HepG2 (cell line): ENCODE results near the gene HHLA2. TPM values are rescaled to one million over a fixed set of nuclear protein-coding genes. Genes with fewer than 3 reads are reported as not detected.
"Not testable (repeated sequence)": the region's sequence is repeated elsewhere in the genome, so short reads cannot be mapped to it uniquely, and the experiment has no call there.

Experiments used
- ATAC-seq: fragments of 200-7000 bp; cut with Tn5 transposase; 3 replicates; pipeline ENCODE4 v1.9.1; 2020; ENCODE audit warnings: mild to moderate bottlenecking, moderate library complexity
- BruUV-seq: library from RNA; stranded (reverse); fragments of 400-500 nt; replicated peaks from 2 replicates; lab custom pipeline; 2021; lab: Mats Ljungman, UMichigan
- CTCF ChIA-PET: fragments of 300-600 bp; formaldehyde crosslinking; extraction: SDS; loops from one replicate; lab custom pipeline; 2021; ENCODE audit warnings: low total read pairs, inconsistent platforms, low intra/inter-chr PET ratio; lab: Yijun Ruan, JAX
- POLR2A ChIA-PET: fragments of 350-600 bp; sonication (Branson Sonifier 250); formaldehyde crosslinking; loops from one replicate; lab custom pipeline; 2020; ENCODE audit warnings: antibody characterized with exemption, inconsistent platforms; lab: Yijun Ruan, JAX
- DNase-seq: peaks from one replicate; pipeline ENCODE4 v3.0.0-alpha.2; 2015; ENCODE audit warnings: low spot score
- FAIRE-seq: peaks from 3 replicates; lab custom pipeline; 2011; peaks lifted over from hg19 to GRCh38; lab: Jason Lieb, UNC
- H2AFZ ChIP-seq: one replicate; pipeline ENCODE4 v1.6.1; 2011; ENCODE audit warnings: low read length, inconsistent platforms
- H3K27ac ChIP-seq: fragments of 300-600 bp; 3 replicates; pipeline ENCODE4 v1.8.0; 2011; ENCODE audit warnings: mixed run types, mild to moderate bottlenecking, mixed read lengths, low read length, inconsistent platforms; ENCODE audit not compliant: insufficient read depth; ENCODE audit errors: extremely low read length
- H3K27me3 ChIP-seq, 2 experiments: fragments of 200-600 bp in 1 of 2; 2 replicates in 1 of 2; 3 replicates in 1 of 2; pipeline versions ENCODE4 v1.6.0 to v1.8.0; 2011; ENCODE audit warnings: low read length in 2 of 2, mild to moderate bottlenecking in 2 of 2, moderate library complexity in 2 of 2, inconsistent platforms in 1 of 2; ENCODE audit not compliant: insufficient read depth in 2 of 2, control insufficient read depth in 1 of 2
- H3K36me3 ChIP-seq, 2 experiments: fragments of 200-600 bp in 1 of 2; replicated peaks in 1 of 2; 2 replicates in 1 of 2; 3 replicates in 1 of 2; pipeline versions ENCODE4 v1.5.1 to v1.8.0; 2011; ENCODE audit warnings: low read length in 2 of 2, inconsistent platforms in 1 of 2; ENCODE audit not compliant: insufficient read depth in 2 of 2, control insufficient read depth in 1 of 2
- H3K4me1 ChIP-seq: 2 replicates; pipeline ENCODE4 v1.5.1; 2012; ENCODE audit warnings: low read length, inconsistent platforms; ENCODE audit not compliant: insufficient read depth
- H3K4me2 ChIP-seq: 2 replicates; pipeline ENCODE4 v1.6.0; 2011; ENCODE audit warnings: low read depth, low read length, inconsistent platforms
- H3K4me3 ChIP-seq, 3 experiments: fragments of 200-600 bp in 1 of 3; sonication (generic), shearing (Covaris generic) in 1 of 3; replicated peaks in 1 of 3; 2 replicates each; pipeline ENCODE4 v1.5.1; 2011 to 2016; ENCODE audit warnings: low read length in 3 of 3, inconsistent platforms in 2 of 3, low read depth in 2 of 3, mild to moderate bottlenecking in 2 of 3, control low read depth in 1 of 3, mixed read lengths in 1 of 3; ENCODE audit not compliant: insufficient read depth in 1 of 3
- H3K79me2 ChIP-seq: one replicate; pipeline ENCODE4 v1.6.1; 2011; ENCODE audit warnings: low read length, inconsistent platforms; ENCODE audit not compliant: insufficient read depth
- H3K9ac ChIP-seq: 2 replicates; pipeline ENCODE4 v1.6.0; 2011; ENCODE audit warnings: mild to moderate bottlenecking, low read depth, low read length, inconsistent platforms; ENCODE audit not compliant: insufficient read depth
- H3K9me3 ChIP-seq: 2 replicates; pipeline ENCODE4 v1.5.1; 2012; ENCODE audit warnings: mild to moderate bottlenecking, low read length
- H4K20me1 ChIP-seq: 2 replicates; pipeline ENCODE4 v1.6.0; 2011; ENCODE audit warnings: inconsistent platforms, mild to moderate bottlenecking, low read length, moderate library complexity; ENCODE audit not compliant: insufficient read depth
- AHDC1 ChIP-seq: sonication (generic); formaldehyde crosslinking; IDR thresholded peaks from 2 replicates; pipeline ENCODE4 v1.5.1; 2020; ENCODE audit warnings: mild to moderate bottlenecking, missing genetic modification reagents, borderline replicate concordance
- HNRNPK ChIP-seq: fragments of 200-400 bp; formaldehyde crosslinking; IDR thresholded peaks from 2 replicates; pipeline ENCODE4 v1.6.1; 2018; ENCODE audit warnings: low read length, low read depth, moderate library complexity, mild to moderate bottlenecking; ENCODE audit not compliant: poor library complexity, severe bottlenecking
- IRF1 ChIP-seq: sonication (generic); formaldehyde crosslinking; IDR thresholded peaks from 2 replicates; pipeline ENCODE4 v1.4.0; 2020; ENCODE audit warnings: low read depth, mild to moderate bottlenecking, missing genetic modification reagents
- SRF ChIP-seq: IDR thresholded peaks from 2 replicates; pipeline ENCODE4 v1.6.1; 2011; ENCODE audit warnings: mild to moderate bottlenecking, low read depth, low read length, moderate library complexity
- ZNF335 ChIP-seq: sonication (generic); formaldehyde crosslinking; IDR thresholded peaks from 2 replicates; pipeline ENCODE4 v1.4.0; 2020; ENCODE audit warnings: missing genetic modification reagents
- ZNF704 ChIP-seq: sonication (generic); formaldehyde crosslinking; IDR thresholded peaks from 2 replicates; pipeline ENCODE4 v1.8.1; 2023; ENCODE audit warnings: mild to moderate bottlenecking, inconsistent platforms, moderate library complexity, missing genetic modification reagents, borderline replicate concordance
- ZNF781 ChIP-seq: sonication (generic); formaldehyde crosslinking; IDR thresholded peaks from 2 replicates; pipeline ENCODE4 v1.5.1; 2020; ENCODE audit warnings: borderline replicate concordance, mild to moderate bottlenecking, missing genetic modification reagents; ENCODE audit errors: not compliant biosample characterization
- WGBS: methylation state at CpG from one replicate; pipeline ENCODE4 v1.1.6; 2017; ENCODE audit warnings: low lambda C conversion rate; 5-methylcytosine and 5-hydroxymethylcytosine counted together
- in situ Hi-C: cut with HindIII; loops from 2 replicates; pipeline ENCODE4 v1.10.0; 2017; ENCODE audit warnings: low pct_unique_long_range_greater_than_20kb; ENCODE audit not compliant: extremely low pct_ligation_motif_present
- intact Hi-C: fragments of 100-400 bp; cut with micrococcal nuclease; formaldehyde crosslinking; loops from one replicate; pipeline ENCODE4 v1.10.0; 2022; ENCODE audit not compliant: unreplicated experiment
- polyA plus RNA-seq, 8 experiments: library from polyadenylated mRNA; depleted of rRNA in 3 of 8; stranded (reverse) in 7 of 8; unstranded in 1 of 8; fragments of >200 nt; fragmentation: Illumina TruSeq in 4 of 8; extraction: Trizol in 4 of 8; gene quantifications; 2 replicates each; pipeline versions ENCODE4 v1.2.1 to v1.2.3, GENCODE V29; 2011 to 2016; ENCODE audit warnings: low read depth in 4 of 8, missing spikeins in 1 of 8, mixed read lengths in 1 of 8; ENCODE audit not compliant: insufficient read depth in 1 of 8
- total RNA-seq, 5 experiments: library from RNA; depleted of rRNA; stranded (reverse); fragments of >200 nt; fragmentation: Illumina TruSeq; extraction: Trizol; gene quantifications; 2 replicates each; pipeline ENCODE4 v1.2.3, GENCODE V29; 2016; ENCODE audit warnings: low read depth in 1 of 5

Gene HHLA2
- total and polyA plus RNA-seq, 2 of the 13 experiments (the other 11 are each of a cell fraction or from before 2014, with no cell fraction given) = not detected

- Histone ChIP-seq H4K20me1 (no peaks in the 10 kb centered on the region), H3K4me1 (no peaks in the 10 kb centered on the region), H3K27ac (no peak overlapping the region), H3K4me3 (no peak overlapping the region), H3K9me3 (no peaks in the 10 kb centered on the region), H3K27me3 (no peaks in the 10 kb centered on the region), H3K4me2 (no peak overlapping the region), H3K79me2 (no peaks in the 10 kb centered on the region), H3K36me3 (no peaks in the 10 kb centered on the region), H3K9ac (no peak overlapping the region), H2AFZ (no peak overlapping the region)
- intact Hi-C loops (no loop called here), in situ Hi-C loops (no loop called here)
- no peak for DNase-seq
- no TSS peak for BruUV-seq
- 71% methylated on average over 4 of the region's 4 CpGs for WGBS
- no peak for ATAC-seq
- TF ChIP-seq AHDC1 (no peak), ZNF335 (CRISPR knock-in tag) (no peak), IRF1 (CRISPR knock-in tag) (no peak), ZNF781 (CRISPR knock-in tag) (no peak), ZNF704 (CRISPR knock-in tag) (no peak), SRF (no peak), HNRNPK (no peak)
- ChIA-PET POLR2A (no interaction called here), CTCF (no interaction called here)
- no peak for FAIRE-seq
Measured at GRCh38 chr3:108378153-108378951, 82.0 kb downstream of the HHLA2 start.

- H3K27me3 ChIP-seq, H3K4me3 ChIP-seq, H4K20me1 ChIP-seq, ATAC-seq, H3K4me1 ChIP-seq, in situ Hi-C loops, FAIRE-seq, POLR2A ChIA-PET, BruUV-seq, H3K4me2 ChIP-seq, CTCF ChIA-PET, intact Hi-C loops, H3K79me2 ChIP-seq, H3K9ac ChIP-seq, DNase-seq, H3K36me3 ChIP-seq, H3K27ac ChIP-seq, H3K9me3 ChIP-seq, H2AFZ ChIP-seq: not testable (repeated sequence)
- 4% methylated on average over 2 of the region's 2 CpGs for WGBS
Measured at GRCh38 chr3:108378952-108379342, 82.6 kb downstream of the HHLA2 start.
